HG02870 (cell line): ENCODE measurements around the gene CARD14.
"Not testable (repeated sequence)": the region's sequence is repeated elsewhere in the genome, so short reads cannot be mapped to it uniquely, and the experiment has no call there.

ENCODE experiments used
- ATAC-seq: cut with Tn5 transposase; IDR thresholded peaks from one replicate; pipeline ENCODE4 v1.9.1; 2021; ENCODE audit warnings: mild to moderate bottlenecking, moderate library complexity; ENCODE audit not compliant: unreplicated experiment

CARD14 gene

GRCh38 chr17:80222376-80223141, 52.7 kb downstream of the CARD14 start:
- ATAC-seq: no peak

- ATAC-seq: no peak
Measured at GRCh38 chr17:80223142-80223815, 53.4 kb downstream of the CARD14 start.

DNA sequence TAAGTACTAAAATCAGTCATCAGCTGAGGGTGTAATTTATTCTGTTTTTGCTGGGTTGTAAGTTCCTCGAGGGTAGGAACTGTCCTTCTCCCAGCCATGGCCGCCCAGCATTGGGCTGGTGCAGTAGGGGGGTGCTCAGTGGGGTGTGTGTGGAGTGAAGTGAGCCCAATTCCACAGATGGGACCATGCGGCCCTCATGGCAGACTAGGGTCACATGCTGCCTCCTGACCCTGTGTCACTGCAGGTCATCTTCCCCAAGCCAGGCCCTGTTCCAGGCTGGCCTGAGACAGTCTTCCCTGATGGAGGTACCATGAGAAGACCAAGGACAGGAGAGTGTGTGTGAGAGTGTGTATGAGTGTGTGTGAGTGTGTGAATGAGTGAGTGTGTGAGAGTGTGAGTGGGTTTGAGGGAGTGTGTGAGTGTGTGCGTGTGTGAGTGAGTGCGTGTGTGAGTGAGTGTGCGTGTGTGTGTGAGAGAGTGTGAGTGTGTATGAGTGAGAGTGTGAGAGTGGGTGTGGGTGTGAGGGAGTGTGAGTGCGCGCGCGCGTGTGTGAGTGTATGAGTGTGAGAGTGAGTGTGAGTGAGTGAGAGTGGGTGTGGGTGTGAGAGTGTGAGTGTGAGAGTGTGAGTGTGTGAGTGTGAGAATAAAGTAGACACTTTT, 54.1 kb downstream of the CARD14 start:
- ATAC-seq: no peak

DNA sequence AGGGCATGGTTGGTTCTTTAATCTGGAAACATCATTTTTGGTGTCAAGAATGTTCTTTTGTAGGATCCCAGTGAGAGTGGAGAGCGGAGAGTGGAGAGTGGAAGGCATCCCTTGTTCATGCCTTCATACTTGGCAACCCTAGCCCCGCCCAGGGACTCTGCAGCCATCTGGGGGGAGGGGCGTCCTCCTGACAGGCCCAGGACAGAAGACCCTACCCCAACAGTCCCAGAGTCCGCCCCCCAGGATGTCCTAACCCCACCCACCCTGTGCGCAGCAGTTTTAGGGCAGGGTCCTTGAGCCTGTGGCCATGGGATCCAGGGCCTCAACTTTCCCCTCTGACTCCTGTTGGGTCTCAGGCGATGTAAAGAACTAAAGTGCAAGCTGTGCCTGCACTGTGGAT, 54.9 kb downstream of the CARD14 start:
- no peak for ATAC-seq

DNA sequence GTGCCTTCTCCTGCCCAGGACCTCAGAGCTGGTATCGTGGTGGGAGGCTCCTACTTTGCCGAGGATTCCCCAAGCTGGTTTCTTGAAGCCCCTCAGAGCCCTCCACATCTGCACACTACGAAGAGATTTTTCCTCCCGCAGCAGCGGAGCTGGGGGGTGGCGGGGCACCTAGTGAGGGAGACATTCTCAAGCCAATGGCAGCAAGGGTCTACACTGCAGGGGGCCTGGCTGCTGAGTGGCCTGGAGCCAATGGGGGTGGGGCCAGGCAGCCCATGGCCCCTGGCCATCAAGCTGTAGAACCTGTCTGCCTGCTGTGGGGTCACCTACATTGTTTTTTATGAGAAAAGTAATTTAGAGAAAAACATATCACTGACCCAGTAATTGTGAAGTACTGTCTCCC, 55.4 kb downstream of the CARD14 start:
- ATAC-seq: no peak

GRCh38 chr17:80227156-80227555, 57.3 kb downstream of the CARD14 start:
- ATAC-seq: no peak

GRCh38 chr17:80227666-80228065, 57.8 kb downstream of the CARD14 start:
- ATAC-seq: no peak

- ATAC-seq: no peak
Measured at GRCh38 chr17:80228477-80228876, 58.6 kb downstream of the CARD14 start.

GRCh38 chr17:80229011-80229410, 59.2 kb downstream of the CARD14 start:
- no peak for ATAC-seq

DNA sequence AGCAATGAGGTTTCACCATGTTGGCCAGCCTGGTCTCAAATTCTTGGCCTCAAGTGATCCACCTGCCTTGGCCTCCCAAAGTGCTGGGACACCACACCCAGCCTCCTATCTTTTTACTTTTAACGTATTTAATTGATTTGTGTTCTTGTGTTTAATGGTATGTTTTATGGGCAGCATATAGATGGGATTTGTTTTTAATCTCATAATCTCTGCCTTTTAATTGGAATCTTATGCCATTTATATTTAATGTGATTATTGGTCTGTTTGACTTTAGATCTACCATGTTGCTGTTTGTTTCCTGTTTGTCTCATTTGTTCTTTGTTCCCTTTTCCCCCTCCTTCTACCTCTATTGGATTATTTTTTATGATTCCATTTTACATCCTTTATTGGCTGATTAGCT, 62.6 kb downstream of the CARD14 start:
- no peak for ATAC-seq

DNA sequence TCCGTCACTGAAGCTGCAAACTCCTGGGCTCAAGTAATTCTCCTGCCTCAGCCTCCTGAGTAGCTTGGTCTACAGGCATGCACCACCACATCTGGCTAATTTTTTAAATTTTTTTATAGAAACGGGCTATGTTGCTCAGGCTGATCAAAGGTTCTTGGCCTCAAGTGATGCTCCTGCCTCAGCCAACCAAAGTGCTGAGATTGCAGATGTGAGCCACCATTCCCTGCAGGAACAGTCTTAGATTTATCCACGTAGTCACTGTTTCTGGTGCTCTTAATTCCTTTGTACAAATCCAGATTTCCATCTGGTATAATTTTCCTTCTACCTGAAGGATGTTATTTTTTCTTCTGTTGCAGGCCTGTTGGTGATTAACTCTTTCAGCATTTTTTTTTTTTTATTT, 63.4 kb downstream of the CARD14 start:
- ATAC-seq: no peak

GRCh38 chr17:80236911-80237310, 67.1 kb downstream of the CARD14 start:
- no peak for ATAC-seq

- no peak for ATAC-seq
Measured at GRCh38 chr17:80237386-80237785, 67.6 kb downstream of the CARD14 start.

DNA sequence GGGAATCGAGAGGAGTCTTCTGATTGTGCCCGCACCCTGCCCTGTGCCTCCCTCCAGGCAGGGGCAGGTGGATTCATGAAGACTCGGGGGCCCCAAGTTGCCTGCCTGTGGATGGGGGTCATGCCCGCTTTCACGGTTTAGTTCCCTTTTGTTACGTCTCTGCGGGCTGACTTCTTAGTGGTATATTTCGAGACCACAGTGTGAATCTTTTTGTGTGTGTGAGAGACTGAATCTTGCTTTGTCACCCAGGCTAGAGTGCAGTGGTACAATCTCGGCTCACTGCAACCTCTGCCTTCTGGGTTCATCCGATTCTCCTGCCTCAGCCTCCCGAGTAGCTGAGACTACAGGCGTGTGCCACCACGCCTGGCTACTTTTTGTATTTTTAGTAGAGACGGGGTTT, 72.7 kb downstream of the CARD14 start:
- ATAC-seq: no peak

DNA sequence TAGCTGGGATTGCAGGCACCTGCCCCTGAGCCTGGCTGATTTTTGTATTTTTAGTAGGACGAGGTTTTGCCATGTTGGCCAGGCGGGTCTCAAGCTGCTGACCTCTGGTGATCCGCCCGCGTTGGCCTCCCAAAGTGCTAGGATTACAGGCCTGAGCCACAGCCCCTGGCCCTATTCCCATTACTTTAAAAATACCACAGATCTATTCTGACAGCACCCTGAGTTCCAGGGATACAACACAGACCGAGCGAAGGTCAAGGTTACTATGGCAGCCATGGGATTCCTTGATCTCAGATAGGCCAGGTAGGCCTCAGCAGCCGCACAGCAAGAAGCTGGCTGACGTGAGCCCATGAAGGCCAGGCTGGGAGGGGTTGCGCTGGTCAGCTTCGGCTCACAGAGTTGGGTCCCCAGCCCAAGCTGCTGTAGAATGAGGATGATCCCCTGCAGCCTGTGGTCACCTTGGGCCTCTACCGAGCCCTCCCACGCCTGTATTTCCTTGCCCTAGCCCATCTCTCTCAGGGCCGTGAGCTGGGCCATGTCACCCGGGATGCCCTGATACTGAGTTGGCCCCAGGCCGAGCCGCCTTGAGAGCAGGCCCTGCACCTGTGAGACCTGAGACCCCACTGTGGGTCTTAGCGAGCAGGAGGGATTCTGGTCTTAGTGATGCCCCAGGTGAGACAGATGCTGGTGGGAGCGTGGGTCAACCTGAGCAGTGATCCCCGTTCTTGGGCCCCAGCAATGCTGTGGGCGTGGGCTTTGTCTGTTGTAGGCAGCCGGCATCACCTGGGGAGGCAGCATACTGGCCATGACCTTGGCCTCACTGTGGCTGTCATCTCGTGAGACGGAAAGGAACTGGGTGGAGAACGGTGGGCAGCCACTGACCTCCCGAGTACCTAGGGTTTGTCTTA, 74.0 kb downstream of the CARD14 start:
- ATAC-seq: no peak

DNA sequence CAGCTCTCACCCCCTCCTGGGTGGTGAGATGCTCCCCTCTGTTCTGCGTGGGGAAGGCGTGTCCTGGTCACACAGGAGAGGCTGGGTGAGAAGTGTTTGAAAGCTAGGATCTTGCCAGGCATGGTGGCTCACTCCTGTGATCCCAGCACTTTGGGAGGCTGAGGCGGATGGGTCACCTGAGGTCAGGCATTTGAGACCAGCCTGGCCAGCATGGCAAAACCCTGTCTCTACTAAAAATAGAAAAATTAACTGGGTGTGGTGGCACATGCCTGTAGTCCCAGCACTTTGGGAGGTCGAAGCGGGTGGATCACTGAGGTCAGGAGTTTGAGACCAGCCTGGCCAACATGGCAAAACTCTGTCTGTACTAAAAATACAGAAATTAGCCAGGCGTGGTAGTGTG, 74.6 kb downstream of the CARD14 start:
- not testable (repeated sequence) for ATAC-seq

DNA sequence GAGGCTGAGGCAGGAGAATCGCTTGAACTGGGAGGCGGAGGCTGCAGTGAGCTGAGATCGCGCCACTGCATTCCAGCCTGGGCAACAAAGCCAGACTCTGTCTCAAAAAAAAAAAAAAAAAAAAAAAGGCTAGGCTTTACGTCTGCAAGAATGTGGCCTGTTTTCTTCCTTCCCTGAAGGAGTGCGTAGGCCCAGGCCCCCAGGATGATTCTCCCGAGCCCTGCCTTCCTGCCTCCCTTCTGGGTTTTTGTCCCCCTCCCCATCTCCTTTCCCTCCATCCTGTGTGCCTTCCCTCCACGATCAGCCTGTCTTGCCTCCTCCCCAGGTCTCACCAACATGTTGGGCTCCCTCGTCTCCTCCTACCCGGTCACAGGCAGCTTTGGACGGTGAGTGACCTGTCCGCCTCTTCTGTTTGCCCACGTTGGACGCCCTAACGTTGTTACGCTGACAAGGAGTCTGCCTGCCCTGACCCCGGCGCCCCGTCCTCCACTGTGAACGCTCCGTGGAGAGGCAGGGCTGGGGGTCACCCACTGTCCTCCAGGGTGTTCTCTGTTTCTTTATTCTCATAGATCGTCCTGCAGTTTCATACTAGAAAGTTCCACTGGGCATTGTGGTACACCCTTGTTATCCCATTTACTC, 75.2 kb downstream of the CARD14 start:
- no peak for ATAC-seq

- no peak for ATAC-seq
Measured at GRCh38 chr17:80245566-80246265, 75.9 kb downstream of the CARD14 start.

GRCh38 chr17:80246266-80246681, 76.4 kb downstream of the CARD14 start:
- no peak for ATAC-seq

DNA sequence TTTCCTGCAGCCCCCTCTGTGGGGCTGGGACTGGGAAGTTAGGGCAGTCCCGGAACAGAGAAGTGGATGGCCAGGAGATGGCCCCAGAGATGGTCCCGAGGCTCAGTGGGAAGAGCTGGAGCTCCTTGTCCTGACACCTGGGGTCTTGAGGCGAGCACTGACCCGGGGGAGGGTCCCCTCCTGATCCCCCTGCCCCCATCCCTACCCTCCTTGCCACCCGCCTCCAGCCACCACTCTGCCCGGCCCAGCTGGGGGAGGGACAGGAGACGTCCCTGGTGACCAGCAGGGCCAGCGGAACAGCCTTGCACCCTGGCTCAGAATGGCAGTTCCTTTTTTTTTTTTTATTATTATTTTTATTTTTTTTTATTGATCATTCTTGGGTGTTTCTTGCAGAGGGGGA, 76.9 kb downstream of the CARD14 start:
- no peak for ATAC-seq
